ENCODE data around the gene ATXN7L2. TPM values are rescaled to one million over a fixed set of nuclear protein-coding genes. Genes with fewer than 3 reads are reported as not detected.
A peak's percentile ranks its signal among the peaks of the same experiment; 100 is the strongest.

Gene ATXN7L2
- total and polyA plus RNA-seq, 5 donors: 1.4 to 3.3 (median 2.1) TPM

GRCh38 chr1:109488201-109488600, 4.5 kb downstream of the ATXN7L2 start:
- DNase-seq (no peak), ATAC-seq (no peak)
- 82% methylated on average over 5 of the region's 5 CpGs for WGBS
- Histone ChIP-seq H3K4me1 (ENCODE audit: control insufficient read depth, insufficient read depth, low read length) (peaks cover 9% of the 10 kb centered on the region), H3K27ac (ENCODE audit: low read length) (no peak overlapping the region), H3K9me3 (ENCODE audit: control insufficient read depth, low read length) (no peaks in the 10 kb centered on the region), H3K27me3 (ENCODE audit: control insufficient read depth, insufficient read depth) (no peaks in the 10 kb centered on the region), H3K4me3 (ENCODE audit: low read length) (no peak overlapping the region)
- intact Hi-C loops (cut with DNase I): no loop called here

- Histone ChIP-seq H3K9me3 (ENCODE audit: control insufficient read depth, low read length) (no peaks in the 10 kb centered on the region), H3K27me3 (ENCODE audit: control insufficient read depth, insufficient read depth) (no peaks in the 10 kb centered on the region), H3K4me1 (ENCODE audit: control insufficient read depth, insufficient read depth, low read length) (peaks cover 9% of the 10 kb centered on the region), H3K27ac (ENCODE audit: low read length) (no peak overlapping the region), H3K4me3 (ENCODE audit: low read length) (no peak overlapping the region)
- WGBS: 91% methylated on average over 12 of the region's 12 CpGs
- ATAC-seq (no peak), DNase-seq (no peak)
- intact Hi-C loops (cut with DNase I): no loop called here
Measured at GRCh38 chr1:109488696-109489095, 5.0 kb downstream of the ATXN7L2 start.

- peak in 1 of 2 donors; percentile 37 for ATAC-seq
- Histone ChIP-seq H3K27me3 (ENCODE audit: control insufficient read depth, insufficient read depth) (no peaks in the 10 kb centered on the region), H3K27ac (ENCODE audit: low read length) (no peak overlapping the region), H3K9me3 (ENCODE audit: control insufficient read depth, low read length) (no peaks in the 10 kb centered on the region), H3K4me3 (ENCODE audit: low read length) (no peak overlapping the region), H3K4me1 (ENCODE audit: control insufficient read depth, insufficient read depth, low read length) (peaks cover 4% of the 10 kb centered on the region)
- DNase-seq: peak; percentile 58 to 84 (median 81)
- intact Hi-C loops (cut with DNase I): loop anchor here (2.0 to 5.0 kb wide), 2 partner anchors 42 to 43 kb away; no protein-coding TSS in a partner anchor
- 91% methylated on average over 11 of the region's 11 CpGs for WGBS
Measured at GRCh38 chr1:109490029-109490933, 6.6 kb downstream of the ATXN7L2 start.

GRCh38 chr1:109490934-109491302, 7.2 kb downstream of the ATXN7L2 start:
- peak in 1 of 3 donors; percentile 55 for DNase-seq
- no peaks in the 10 kb centered on the region for H3K27me3 ChIP-seq (ENCODE audit: control insufficient read depth, insufficient read depth)
- no peak overlapping the region for H3K27ac ChIP-seq (ENCODE audit: low read length)
- ATAC-seq: no peak
- no peaks in the 10 kb centered on the region for H3K9me3 ChIP-seq (ENCODE audit: control insufficient read depth, low read length)
- WGBS: 81% methylated on average over 11 of the region's 11 CpGs
- H3K4me1 ChIP-seq (ENCODE audit: control insufficient read depth, insufficient read depth, low read length): peaks cover 4% of the 10 kb centered on the region
- intact Hi-C loops (cut with DNase I): loop anchor here (2.0 to 5.0 kb wide), 2 partner anchors 41 to 42 kb away; no protein-coding TSS in a partner anchor
- no peak overlapping the region for H3K4me3 ChIP-seq (ENCODE audit: low read length)

GRCh38 chr1:109491372-109491771, 7.7 kb downstream of the ATXN7L2 start:
- no peak overlapping the region for H3K4me3 ChIP-seq (ENCODE audit: low read length)
- H3K9me3 ChIP-seq (ENCODE audit: control insufficient read depth, low read length): no peaks in the 10 kb centered on the region
- H3K27me3 ChIP-seq (ENCODE audit: control insufficient read depth, insufficient read depth): no peaks in the 10 kb centered on the region
- ATAC-seq (no peak), DNase-seq (peak in 1 of 3 donors; percentile 50)
- intact Hi-C loops (cut with DNase I): loop anchor here (2.0 to 5.0 kb wide), 2 partner anchors 41 kb away; no protein-coding TSS in a partner anchor
- WGBS: 91% methylated on average over 8 of the region's 8 CpGs
- peaks cover 4% of the 10 kb centered on the region for H3K4me1 ChIP-seq (ENCODE audit: control insufficient read depth, insufficient read depth, low read length)
- no peak overlapping the region for H3K27ac ChIP-seq (ENCODE audit: low read length)

- no peak overlapping the region for H3K27ac ChIP-seq (ENCODE audit: low read length)
- H3K9me3 ChIP-seq (ENCODE audit: control insufficient read depth, low read length): no peaks in the 10 kb centered on the region
- intact Hi-C loops (cut with DNase I): loop anchor here in 1 of 4 donors (5.0 kb wide), 1 partner anchor 40 kb away; no protein-coding TSS in a partner anchor
- H3K4me1 ChIP-seq (ENCODE audit: control insufficient read depth, insufficient read depth, low read length): peaks cover 4% of the 10 kb centered on the region
- no peak overlapping the region for H3K4me3 ChIP-seq (ENCODE audit: low read length)
- H3K27me3 ChIP-seq (ENCODE audit: control insufficient read depth, insufficient read depth): no peaks in the 10 kb centered on the region
- DNase-seq (no peak), ATAC-seq (no peak)
- WGBS: 65% methylated on average over 4 of the region's 4 CpGs
Measured at GRCh38 chr1:109492779-109493178, 9.1 kb downstream of the ATXN7L2 start.

GRCh38 chr1:109493227-109493626, 9.5 kb downstream of the ATXN7L2 start:
- Histone ChIP-seq H3K27ac (ENCODE audit: low read length) (no peak overlapping the region), H3K9me3 (ENCODE audit: control insufficient read depth, low read length) (no peaks in the 10 kb centered on the region), H3K4me3 (ENCODE audit: low read length) (no peak overlapping the region), H3K27me3 (ENCODE audit: control insufficient read depth, insufficient read depth) (no peaks in the 10 kb centered on the region), H3K4me1 (ENCODE audit: control insufficient read depth, insufficient read depth, low read length) (peaks cover 4% of the 10 kb centered on the region)
- WGBS: 62% methylated on average over 4 of the region's 4 CpGs
- ATAC-seq: no peak
- intact Hi-C loops (cut with DNase I): loop anchor here in 1 of 4 donors (5.0 kb wide), 1 partner anchor 39 kb away; no protein-coding TSS in a partner anchor
- peak in 1 of 3 donors; percentile 40 for DNase-seq

- peak within 1 kb of the TSS; percentile 52 for H3K4me3 ChIP-seq (ENCODE audit: low read length)
- H3K27me3 ChIP-seq (ENCODE audit: control insufficient read depth, insufficient read depth): no peaks in the 10 kb centered on the region
- no peaks in the 10 kb centered on the region for H3K9me3 ChIP-seq (ENCODE audit: control insufficient read depth, low read length)
- intact Hi-C loops (cut with DNase I): loop anchor here in 1 of 4 donors (5.0 kb wide), 1 partner anchor 38 kb away; no protein-coding TSS in a partner anchor
- WGBS: under 1% methylated on average over 44 of the region's 44 CpGs
- ATAC-seq: peak; percentile 93
- peak within 1 kb of the TSS; percentile 21 for H3K27ac ChIP-seq (ENCODE audit: low read length)
- H3K4me1 ChIP-seq (ENCODE audit: control insufficient read depth, insufficient read depth, low read length): peaks cover 4% of the 10 kb centered on the region
- DNase-seq: peak; percentile 90 to 96 (median 95)
Measured at GRCh38 chr1:109493805-109494539, 10.3 kb downstream of the ATXN7L2 start, which contains the start of gene CYB561D1. CYB561D1 (plus strand) TSS chr1:109494094; CDS start chr1:109494140, 46 bp downstream.

GRCh38 chr1:109495738-109496137, 12.0 kb downstream of the ATXN7L2 start:
- 95% methylated on average over 7 of the region's 7 CpGs for WGBS
- DNase-seq (no peak), ATAC-seq (no peak)
- no peaks in the 10 kb centered on the region for H3K9me3 ChIP-seq (ENCODE audit: control insufficient read depth, low read length)
- H3K27me3 ChIP-seq (ENCODE audit: control insufficient read depth, insufficient read depth): no peaks in the 10 kb centered on the region
- intact Hi-C loops (cut with DNase I): loop anchor here in 1 of 4 donors (2.0 kb wide), 1 partner anchor 31 kb away; no protein-coding TSS in a partner anchor
- no peak overlapping the region for H3K27ac ChIP-seq (ENCODE audit: low read length)
- H3K4me3 ChIP-seq (ENCODE audit: low read length): no peak overlapping the region
- H3K4me1 ChIP-seq (ENCODE audit: control insufficient read depth, insufficient read depth, low read length): peaks cover 4% of the 10 kb centered on the region

- ATAC-seq (no peak), DNase-seq (no peak)
- Histone ChIP-seq H3K27me3 (ENCODE audit: control insufficient read depth, insufficient read depth) (no peaks in the 10 kb centered on the region), H3K4me3 (ENCODE audit: low read length) (no peak overlapping the region), H3K9me3 (ENCODE audit: control insufficient read depth, low read length) (no peaks in the 10 kb centered on the region), H3K4me1 (ENCODE audit: control insufficient read depth, insufficient read depth, low read length) (no peaks in the 10 kb centered on the region), H3K27ac (ENCODE audit: low read length) (no peak overlapping the region)
- intact Hi-C loops (cut with DNase I): loop anchor here in 2 of 4 donors (2.0 kb wide), 2 partner anchors 29 to 35 kb away; no protein-coding TSS in a partner anchor
- 62% methylated on average over 9 of the region's 9 CpGs for WGBS
Measured at GRCh38 chr1:109497449-109498160, 13.9 kb downstream of the ATXN7L2 start.

Measured in right cardiac atrium (tissue), 5 donors.